ENCODE data around the gene EYA4.

Gene EYA4

DNA sequence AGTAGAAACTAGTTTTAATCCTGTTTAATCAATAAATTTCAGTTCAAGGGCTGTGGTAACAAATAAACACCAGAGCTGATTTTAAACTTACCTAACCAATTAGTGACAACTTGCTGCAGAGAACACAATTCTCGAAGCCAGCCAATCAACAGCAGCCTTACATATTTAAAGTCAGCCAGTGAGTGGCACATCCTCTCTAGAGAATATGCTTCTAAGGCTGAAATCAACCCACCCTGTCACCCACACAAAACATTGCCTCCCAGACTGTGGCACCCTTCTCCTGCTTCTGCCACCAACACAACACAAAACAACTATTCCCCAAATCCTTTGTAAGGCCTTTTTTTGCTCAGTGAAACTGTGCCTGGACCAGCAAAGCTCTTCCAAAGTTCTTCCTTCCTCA is 306.0 kb downstream of the EYA4 start:
- TF ChIP-seq, protein P1, sequence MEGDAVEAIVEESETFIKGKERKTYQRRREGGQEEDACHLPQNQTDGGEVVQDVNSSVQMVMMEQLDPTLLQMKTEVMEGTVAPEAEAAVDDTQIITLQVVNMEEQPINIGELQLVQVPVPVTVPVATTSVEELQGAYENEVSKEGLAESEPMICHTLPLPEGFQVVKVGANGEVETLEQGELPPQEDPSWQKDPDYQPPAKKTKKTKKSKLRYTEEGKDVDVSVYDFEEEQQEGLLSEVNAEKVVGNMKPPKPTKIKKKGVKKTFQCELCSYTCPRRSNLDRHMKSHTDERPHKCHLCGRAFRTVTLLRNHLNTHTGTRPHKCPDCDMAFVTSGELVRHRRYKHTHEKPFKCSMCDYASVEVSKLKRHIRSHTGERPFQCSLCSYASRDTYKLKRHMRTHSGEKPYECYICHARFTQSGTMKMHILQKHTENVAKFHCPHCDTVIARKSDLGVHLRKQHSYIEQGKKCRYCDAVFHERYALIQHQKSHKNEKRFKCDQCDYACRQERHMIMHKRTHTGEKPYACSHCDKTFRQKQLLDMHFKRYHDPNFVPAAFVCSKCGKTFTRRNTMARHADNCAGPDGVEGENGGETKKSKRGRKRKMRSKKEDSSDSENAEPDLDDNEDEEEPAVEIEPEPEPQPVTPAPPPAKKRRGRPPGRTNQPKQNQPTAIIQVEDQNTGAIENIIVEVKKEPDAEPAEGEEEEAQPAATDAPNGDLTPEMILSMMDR (IDR thresholded peaks at IDR 0.05; ENCODE audit: extremely low read depth, insufficient read depth, missing control alignments): no peak
- in situ Hi-C loops (cut with MboI; ENCODE audit: low pct_unique_long_range_greater_than_20kb, low sequenced_read_pairs, unreplicated experiment): no loop called here
- no peak for DNase-seq (ENCODE audit: low spot score)

DNA sequence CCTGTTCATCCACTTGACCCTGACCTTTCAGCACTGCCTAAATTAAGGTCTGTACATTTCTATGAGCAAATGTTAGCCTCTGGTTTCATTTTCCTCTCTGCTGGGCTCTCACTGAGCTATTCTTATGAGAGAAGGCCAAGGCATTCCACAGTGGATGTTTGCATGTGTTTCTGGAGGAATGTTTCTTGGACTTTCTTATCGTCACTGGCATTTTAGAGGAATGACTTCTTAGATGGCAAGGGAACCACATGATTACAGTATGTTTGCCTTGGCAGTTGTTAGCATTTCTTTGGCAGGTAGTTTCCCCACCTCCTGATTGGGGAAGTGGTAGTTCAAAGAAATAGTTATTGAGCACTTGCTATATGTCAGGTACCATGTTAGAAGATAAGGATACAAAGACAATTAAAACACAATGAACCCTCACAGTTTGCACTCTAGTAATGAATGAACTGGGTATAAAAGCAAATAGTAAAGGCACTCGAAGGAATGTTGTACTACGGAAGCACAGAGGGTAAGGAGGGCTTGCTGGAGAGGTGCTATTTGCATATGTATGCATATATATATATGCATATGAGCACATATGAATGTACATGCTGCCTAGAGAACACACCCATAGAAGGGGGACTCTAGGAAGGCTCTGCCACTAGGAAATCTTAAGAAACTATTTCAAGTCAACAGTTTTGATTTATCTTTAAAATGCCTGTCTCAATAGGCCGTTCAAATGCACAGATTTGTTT is 307.4 kb downstream of the EYA4 start:
- in situ Hi-C loops (cut with MboI; ENCODE audit: low pct_unique_long_range_greater_than_20kb, low sequenced_read_pairs, unreplicated experiment): no loop called here
- no peak for DNase-seq (ENCODE audit: low spot score)
- TF ChIP-seq, protein P1 (IDR thresholded peaks at IDR 0.05; ENCODE audit: extremely low read depth, insufficient read depth, missing control alignments): no peak

- TF ChIP-seq, protein P1 (IDR thresholded peaks at IDR 0.05; ENCODE audit: extremely low read depth, insufficient read depth, missing control alignments): no peak
- no peak for DNase-seq (ENCODE audit: low spot score)
- in situ Hi-C loops (cut with MboI; ENCODE audit: low pct_unique_long_range_greater_than_20kb, low sequenced_read_pairs, unreplicated experiment): no loop called here
Observed at GRCh38 chr6:133549371-133549801, 308.2 kb downstream of the EYA4 start.

GRCh38 chr6:133550026-133550425 is 308.9 kb downstream of the EYA4 start:
- TF ChIP-seq, protein P1 (IDR thresholded peaks at IDR 0.05; ENCODE audit: extremely low read depth, insufficient read depth, missing control alignments): no peak
- in situ Hi-C loops (cut with MboI; ENCODE audit: low pct_unique_long_range_greater_than_20kb, low sequenced_read_pairs, unreplicated experiment): loop anchor here (10.0 to 25.0 kb wide), 2 partner anchors 537 to 715 kb away; no protein-coding TSS in a partner anchor
- no peak for DNase-seq (ENCODE audit: low spot score)

- in situ Hi-C loops (cut with MboI; ENCODE audit: low pct_unique_long_range_greater_than_20kb, low sequenced_read_pairs, unreplicated experiment): loop anchor here (10.0 to 25.0 kb wide), 2 partner anchors 536 to 717 kb away; no protein-coding TSS in a partner anchor
- TF ChIP-seq, protein P1 (IDR thresholded peaks at IDR 0.05; ENCODE audit: extremely low read depth, insufficient read depth, missing control alignments): no peak
- DNase-seq (ENCODE audit: low spot score): no peak
Observed at GRCh38 chr6:133551436-133551835, 310.3 kb downstream of the EYA4 start.

DNA sequence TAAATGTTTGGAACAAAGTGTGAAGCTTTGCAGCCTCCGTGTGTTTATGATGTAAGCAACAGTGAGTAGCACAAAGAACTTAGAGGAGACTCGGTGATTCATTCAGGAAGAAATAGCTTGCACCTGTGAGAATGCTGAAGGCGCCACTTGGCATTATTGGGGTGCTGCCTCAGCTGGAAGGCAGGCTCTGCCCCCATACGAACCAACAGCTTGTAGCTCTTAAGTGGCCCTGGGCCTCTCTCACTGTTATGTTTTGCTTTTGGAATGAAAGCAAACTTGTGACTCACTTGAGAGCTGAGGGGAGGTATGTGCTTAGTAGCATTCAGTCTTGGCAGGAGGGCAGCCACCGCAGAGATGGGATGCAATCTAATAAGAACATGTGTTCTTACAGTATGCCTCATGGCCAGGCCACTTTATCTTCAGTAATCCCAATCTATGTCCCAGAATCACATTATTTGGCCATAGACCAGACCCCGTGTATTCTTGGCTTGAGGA is 310.7 kb downstream of the EYA4 start:
- TF ChIP-seq, protein P1 (IDR thresholded peaks at IDR 0.05; ENCODE audit: extremely low read depth, insufficient read depth, missing control alignments): no peak
- in situ Hi-C loops (cut with MboI; ENCODE audit: low pct_unique_long_range_greater_than_20kb, low sequenced_read_pairs, unreplicated experiment): loop anchor here (10.0 to 25.0 kb wide), 2 partner anchors 535 to 717 kb away; no protein-coding TSS in a partner anchor
- no peak for DNase-seq (ENCODE audit: low spot score)
